Esophagus muscularis mucosa (tissue), 3 donors: ENCODE measurements around the gene SDK1.

Experiments
- POLR2AphosphoS5 ChIP-seq, 2 donors: sonication (generic); formaldehyde crosslinking; IDR thresholded peaks; one replicate each; pipeline ENCODE4 v1.6.1; 2017; ENCODE audit warnings: antibody characterized with exemption in 2 of 2
- TF ChIP-seq, protein P1 (sequence below), 3 experiments: fragments of 200-600 bp in 2 of 3; fragments of 450-650 bp in 1 of 3; sonication (generic) in 2 of 3; IDR thresholded peaks; one replicate each; pipeline ENCODE4 v1.5.1; 2017 to 2019; ENCODE audit warnings: antibody characterized with exemption in 3 of 3, mild to moderate bottlenecking in 2 of 3, moderate library complexity in 1 of 3

DNA sequence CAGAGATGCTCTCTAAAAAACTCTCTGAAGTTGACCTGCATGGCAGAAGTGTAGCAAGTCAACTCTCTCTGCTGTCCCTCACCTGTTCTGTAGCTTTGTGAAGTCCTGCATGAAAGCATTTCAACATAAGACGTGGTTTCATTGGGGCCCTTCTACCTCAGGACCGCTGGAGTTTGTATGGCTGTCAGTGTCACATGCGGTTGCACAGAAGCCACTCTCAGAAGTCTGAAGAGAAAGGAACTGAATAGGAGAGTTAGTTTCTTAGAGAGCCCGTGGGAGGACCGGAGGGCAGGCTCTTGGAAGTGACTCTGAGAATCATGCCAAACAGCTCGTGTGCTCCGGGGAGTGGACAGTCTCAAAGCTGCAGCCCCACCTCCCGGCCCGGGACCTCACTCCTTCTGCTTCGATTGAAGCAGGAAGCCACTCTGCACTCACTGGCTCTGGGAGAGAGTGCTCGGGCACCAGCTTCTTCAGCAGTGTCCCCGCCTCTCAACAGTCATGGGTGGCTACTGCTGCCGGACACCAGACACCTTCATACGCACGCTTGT lies 486.7 kb downstream of the SDK1 start:
- no peak for TF ChIP-seq POLR2AphosphoS5 (IDR thresholded peaks at IDR 0.05)
- TF ChIP-seq, protein P1, sequence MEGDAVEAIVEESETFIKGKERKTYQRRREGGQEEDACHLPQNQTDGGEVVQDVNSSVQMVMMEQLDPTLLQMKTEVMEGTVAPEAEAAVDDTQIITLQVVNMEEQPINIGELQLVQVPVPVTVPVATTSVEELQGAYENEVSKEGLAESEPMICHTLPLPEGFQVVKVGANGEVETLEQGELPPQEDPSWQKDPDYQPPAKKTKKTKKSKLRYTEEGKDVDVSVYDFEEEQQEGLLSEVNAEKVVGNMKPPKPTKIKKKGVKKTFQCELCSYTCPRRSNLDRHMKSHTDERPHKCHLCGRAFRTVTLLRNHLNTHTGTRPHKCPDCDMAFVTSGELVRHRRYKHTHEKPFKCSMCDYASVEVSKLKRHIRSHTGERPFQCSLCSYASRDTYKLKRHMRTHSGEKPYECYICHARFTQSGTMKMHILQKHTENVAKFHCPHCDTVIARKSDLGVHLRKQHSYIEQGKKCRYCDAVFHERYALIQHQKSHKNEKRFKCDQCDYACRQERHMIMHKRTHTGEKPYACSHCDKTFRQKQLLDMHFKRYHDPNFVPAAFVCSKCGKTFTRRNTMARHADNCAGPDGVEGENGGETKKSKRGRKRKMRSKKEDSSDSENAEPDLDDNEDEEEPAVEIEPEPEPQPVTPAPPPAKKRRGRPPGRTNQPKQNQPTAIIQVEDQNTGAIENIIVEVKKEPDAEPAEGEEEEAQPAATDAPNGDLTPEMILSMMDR (IDR thresholded peaks at IDR 0.05), result no peak
